ENCODE measurements around the gene C6orf89.

Gene C6orf89

GRCh38 chr6:36851626-36852025 is 34.1 kb upstream of the C6orf89 start:
- in situ Hi-C loops (cut with MboI; ENCODE audit: low sequenced_read_pairs) = no loop called here

GRCh38 chr6:36852481-36853147 is 33.1 kb upstream of the C6orf89 start:
- in situ Hi-C loops (cut with MboI; ENCODE audit: low sequenced_read_pairs) = no loop called here

GRCh38 chr6:36853325-36853724 is 32.4 kb upstream of the C6orf89 start:
- in situ Hi-C loops (cut with MboI; ENCODE audit: low sequenced_read_pairs) = no loop called here

- in situ Hi-C loops (cut with MboI; ENCODE audit: low sequenced_read_pairs) = no loop called here
These were observed 30.0 kb upstream of the C6orf89 start for GRCh38 chr6:36855750-36856149.

- in situ Hi-C loops (cut with MboI; ENCODE audit: low sequenced_read_pairs) = no loop called here
These were observed 29.5 kb upstream of the C6orf89 start for GRCh38 chr6:36856277-36856676.

GRCh38 chr6:36857325-36857724 is 28.4 kb upstream of the C6orf89 start:
- in situ Hi-C loops (cut with MboI; ENCODE audit: low sequenced_read_pairs) = no loop called here

GRCh38 chr6:36858407-36858981 is 27.3 kb upstream of the C6orf89 start:
- in situ Hi-C loops (cut with MboI; ENCODE audit: low sequenced_read_pairs) = no loop called here

- in situ Hi-C loops (cut with MboI; ENCODE audit: low sequenced_read_pairs) = no loop called here
These were observed 25.6 kb upstream of the C6orf89 start for GRCh38 chr6:36860126-36860525.

GRCh38 chr6:36862164-36862847 is 23.4 kb upstream of the C6orf89 start:
- in situ Hi-C loops (cut with MboI; ENCODE audit: low sequenced_read_pairs) = no loop called here

GRCh38 chr6:36862848-36863382 is 22.8 kb upstream of the C6orf89 start:
- in situ Hi-C loops (cut with MboI; ENCODE audit: low sequenced_read_pairs) = no loop called here

GRCh38 chr6:36863670-36864540 is 21.8 kb upstream of the C6orf89 start:
- in situ Hi-C loops (cut with MboI; ENCODE audit: low sequenced_read_pairs) = no loop called here

GRCh38 chr6:36865835-36866234 is 19.9 kb upstream of the C6orf89 start:
- in situ Hi-C loops (cut with MboI; ENCODE audit: low sequenced_read_pairs) = no loop called here

GRCh38 chr6:36867471-36868224 is 18.1 kb upstream of the C6orf89 start:
- in situ Hi-C loops (cut with MboI; ENCODE audit: low sequenced_read_pairs) = no loop called here

GRCh38 chr6:36871686-36872085 is 14.1 kb upstream of the C6orf89 start:
- in situ Hi-C loops (cut with MboI; ENCODE audit: low sequenced_read_pairs) = no loop called here

GRCh38 chr6:36873115-36873514 is 12.6 kb upstream of the C6orf89 start:
- in situ Hi-C loops (cut with MboI; ENCODE audit: low sequenced_read_pairs) = no loop called here

GRCh38 chr6:36873612-36874442 is 11.9 kb upstream of the C6orf89 start:
- in situ Hi-C loops (cut with MboI; ENCODE audit: low sequenced_read_pairs) = no loop called here

- in situ Hi-C loops (cut with MboI; ENCODE audit: low sequenced_read_pairs) = loop anchor here (25.0 kb wide), 1 partner anchor 338 kb away; no protein-coding TSS in a partner anchor
These were observed 11.1 kb upstream of the C6orf89 start, which contains the start of gene PPIL1 for GRCh38 chr6:36874443-36875249. Gene PPIL1 (minus strand): TSS chr6:36874803. CDS start chr6:36874772, 31 bp downstream.

GRCh38 chr6:36875250-36875633 is 10.5 kb upstream of the C6orf89 start:
- in situ Hi-C loops (cut with MboI; ENCODE audit: low sequenced_read_pairs) = loop anchor here (25.0 kb wide), 1 partner anchor 337 kb away; no protein-coding TSS in a partner anchor

All from HL-60/S4 treated with retinoic acid at 250 ng/mL for 4 days and 3 days (cell line).